ENCODE results near the gene DLX2. TPM values are rescaled to one million over a fixed set of nuclear protein-coding genes. Genes with fewer than 3 reads are reported as not detected.
"Not testable (repeated sequence)": the region's sequence is repeated elsewhere in the genome, so short reads cannot be mapped to it uniquely, and the experiment has no call there.

Gene DLX2
- total RNA-seq, 1 donor from 2014 or later: 2.9 TPM

DNA sequence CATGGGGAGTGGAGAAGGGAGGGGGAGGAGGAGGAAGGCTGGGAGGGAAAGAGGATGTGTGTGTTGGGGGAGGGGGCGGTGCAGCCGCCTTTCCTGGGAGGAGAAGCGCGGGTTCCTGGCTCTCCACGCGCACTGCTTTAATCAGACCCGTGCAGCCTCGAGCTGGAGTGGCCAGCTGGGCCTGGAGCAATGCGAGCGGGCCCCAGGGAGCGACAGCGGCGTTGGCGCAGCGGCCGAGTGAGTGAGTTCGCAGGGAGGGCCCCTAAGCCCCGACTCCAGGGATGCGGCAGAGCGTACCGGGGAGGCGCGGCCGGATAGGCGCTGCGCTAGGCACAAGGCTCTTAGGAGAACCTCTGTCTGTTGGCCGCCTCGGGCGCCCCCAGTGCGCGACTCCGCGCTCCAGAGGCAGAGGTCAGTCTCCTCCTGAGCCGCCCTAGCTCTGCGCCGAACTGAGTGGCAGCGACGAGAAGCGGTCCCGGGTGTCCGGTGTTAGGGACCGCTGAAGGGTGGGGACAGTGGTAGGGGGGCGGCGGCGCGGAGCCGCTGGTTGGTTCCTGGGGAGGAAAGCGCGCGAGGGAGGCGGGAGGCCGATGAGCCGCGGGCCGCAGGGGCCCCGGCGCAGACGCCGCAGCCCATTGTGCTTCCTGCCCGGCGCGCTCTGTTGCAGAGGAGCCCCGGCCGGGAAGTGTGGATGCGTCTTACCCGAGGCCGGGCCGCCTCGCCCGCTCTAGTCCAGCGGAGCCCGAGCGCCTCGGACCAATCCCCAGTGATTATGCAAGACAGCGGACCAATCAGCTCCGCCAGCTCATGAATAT, 17.8 kb downstream of the DLX2 start:
- DNase-seq (ENCODE audit: low spot score in 2 of 2) (peak; percentile 77 to 80), FAIRE-seq (no peak)

GRCh38 chr2:172084395-172084644, 18.4 kb downstream of the DLX2 start:
- peak; percentile 15 to 23 for DNase-seq (ENCODE audit: low spot score in 2 of 2)
- no peak for FAIRE-seq

DNA sequence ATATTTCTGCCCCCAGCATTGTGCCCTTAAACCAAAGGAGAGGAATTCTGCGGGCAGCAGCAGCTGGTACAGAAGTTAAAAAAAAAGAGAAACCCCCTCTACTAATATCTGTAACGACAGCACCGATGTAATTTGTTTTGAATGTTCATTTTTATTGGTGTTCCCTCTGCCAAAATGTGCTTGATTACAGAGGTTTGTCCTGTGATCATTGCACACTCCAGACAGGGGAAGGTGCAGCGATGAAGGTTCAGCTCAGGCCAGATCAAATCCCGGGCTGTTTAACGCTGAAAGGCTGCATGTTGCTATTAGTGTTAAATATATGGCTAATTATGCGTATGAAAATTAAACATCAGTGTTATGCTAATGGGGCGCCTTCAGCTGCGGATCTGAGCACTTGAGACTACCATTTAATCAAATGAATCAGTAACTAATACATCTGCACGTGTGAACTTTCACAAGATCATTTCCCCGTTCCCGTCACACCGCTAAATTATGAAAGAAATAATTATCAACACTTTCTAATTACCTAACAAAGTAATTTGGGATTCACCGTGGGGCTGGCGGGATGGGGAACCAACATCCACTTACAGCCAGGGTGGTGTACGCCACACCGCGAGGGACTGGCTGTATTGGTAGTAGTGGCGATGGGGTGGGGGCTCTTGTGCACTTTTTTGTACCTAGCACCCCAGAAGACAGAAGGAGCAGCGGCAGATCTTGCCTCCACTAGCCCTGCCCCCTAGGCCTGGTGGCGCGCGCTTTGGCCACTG, 18.9 kb downstream of the DLX2 start:
- FAIRE-seq (no peak), DNase-seq (ENCODE audit: low spot score in 2 of 2) (peak; percentile 7 to 24)

DNA sequence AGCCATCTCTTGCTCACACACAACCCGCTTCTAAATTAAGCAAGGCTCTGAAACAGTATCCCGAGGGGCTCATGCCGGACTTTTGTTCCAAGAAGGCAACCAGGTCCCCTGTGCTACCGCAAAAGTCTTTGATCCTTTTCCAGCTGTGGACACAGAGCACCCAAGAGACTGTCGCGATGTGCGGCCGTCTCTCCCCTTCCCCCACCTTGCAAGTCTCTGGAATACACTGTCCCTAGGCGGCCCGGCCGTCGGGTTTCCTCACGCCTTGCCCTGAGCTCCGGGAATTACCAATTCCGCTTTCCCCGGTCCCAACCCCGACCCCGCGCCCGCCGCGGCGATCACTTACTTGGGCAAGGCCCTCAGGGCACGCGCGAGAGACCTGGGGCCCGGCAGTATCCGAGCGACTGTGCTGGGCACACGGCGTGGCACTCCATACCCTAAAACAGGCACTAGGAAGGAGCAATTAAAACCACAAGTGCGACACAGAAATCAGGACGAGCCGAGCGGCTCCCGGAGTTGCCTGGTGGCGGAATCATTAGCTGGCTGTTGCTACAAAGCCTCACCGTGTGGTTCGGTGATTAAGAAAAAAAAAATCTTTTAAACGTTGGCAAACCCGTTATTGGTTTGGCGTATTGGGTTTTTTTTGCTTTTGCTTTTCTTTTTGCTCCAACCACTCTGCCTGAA, 19.6 kb downstream of the DLX2 start:
- DNase-seq (ENCODE audit: low spot score in 2 of 2) (peak; percentile 12 to 13), FAIRE-seq (no peak)

DNA sequence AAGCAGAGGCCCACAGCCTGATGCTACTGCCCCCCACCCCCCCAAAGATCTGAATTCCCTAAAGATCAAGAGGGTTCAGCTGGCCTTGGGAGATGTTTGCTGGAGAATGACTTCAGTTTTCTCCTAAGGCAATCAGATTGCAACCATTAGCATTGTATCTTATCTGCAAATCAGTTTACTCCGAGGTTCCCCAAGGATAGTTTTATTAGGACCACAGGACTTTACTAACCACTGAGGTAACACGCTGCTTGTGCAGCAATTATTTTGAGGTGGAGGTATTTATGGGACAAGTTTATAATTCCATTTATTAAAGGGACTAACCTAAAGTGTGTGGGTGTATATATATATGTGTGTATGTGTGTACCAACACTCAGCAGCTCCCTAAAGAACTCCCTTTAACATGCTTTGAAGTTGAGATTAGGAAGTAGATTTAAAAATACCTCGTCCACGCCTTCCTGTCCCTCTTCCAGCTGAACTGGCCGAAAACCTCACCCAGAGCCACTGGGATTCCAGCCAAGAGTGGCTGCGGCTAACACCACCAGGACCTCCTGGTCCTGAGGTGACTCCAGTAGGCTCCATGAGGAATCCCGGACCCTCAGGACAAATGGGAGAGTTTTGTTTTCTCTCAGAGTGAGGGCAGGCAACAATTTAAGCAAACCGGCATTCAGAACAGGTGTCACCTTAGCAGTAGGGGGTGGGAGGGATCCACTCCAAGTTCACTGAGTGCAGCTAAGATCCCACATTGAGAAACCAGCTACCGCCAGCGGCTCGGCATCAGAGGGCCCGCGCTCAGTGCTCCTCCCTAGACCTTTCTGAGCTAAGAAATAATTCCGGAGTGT, 20.4 kb downstream of the DLX2 start:
- peak; percentile 1 to 33 for DNase-seq (ENCODE audit: low spot score in 2 of 2)

DNA sequence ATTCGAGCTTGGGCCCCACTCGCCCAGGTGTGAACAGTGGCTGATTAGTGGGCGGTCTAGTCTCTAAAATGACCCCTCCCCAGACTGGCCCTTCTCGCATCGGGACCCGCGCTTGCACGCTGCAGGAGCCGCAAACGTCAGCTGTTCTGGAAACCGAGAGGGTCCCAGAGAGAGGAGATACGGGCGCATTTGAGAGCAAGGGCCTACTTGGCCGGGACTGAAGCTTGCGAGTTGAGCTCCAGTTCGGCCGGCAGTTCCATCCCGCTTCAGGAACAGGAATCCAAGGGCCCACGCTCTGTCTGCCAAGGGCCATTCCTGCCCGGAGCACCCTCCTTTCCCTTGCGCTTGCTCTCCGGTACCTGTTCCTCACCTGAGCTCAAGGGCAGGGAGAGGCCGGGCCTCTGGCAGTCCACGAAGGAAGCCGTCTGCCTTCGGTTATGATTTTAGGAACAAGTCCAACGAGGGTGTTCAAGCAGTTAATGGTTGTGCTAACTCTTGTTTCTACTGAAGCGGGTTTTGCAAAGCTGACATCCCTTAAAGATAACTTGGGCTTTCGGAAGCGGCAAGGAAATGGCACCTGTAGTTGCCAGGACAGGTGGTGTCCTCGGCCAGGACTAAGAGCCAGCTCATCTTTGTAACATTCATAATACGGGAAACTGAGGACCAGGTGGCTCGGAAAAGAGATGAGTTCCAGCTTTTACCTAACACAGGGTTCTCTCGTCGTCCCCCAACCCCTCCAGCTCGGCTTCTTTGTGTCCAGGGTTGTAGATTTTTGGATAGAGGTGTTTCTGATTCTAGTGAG, 21.3 kb downstream of the DLX2 start:
- FAIRE-seq (no peak), DNase-seq (ENCODE audit: low spot score in 2 of 2) (peak; percentile 10 to 12)

More for the DNA sequence above, 20.4 kb downstream of the DLX2 start:
- FAIRE-seq: no peak

DNA sequence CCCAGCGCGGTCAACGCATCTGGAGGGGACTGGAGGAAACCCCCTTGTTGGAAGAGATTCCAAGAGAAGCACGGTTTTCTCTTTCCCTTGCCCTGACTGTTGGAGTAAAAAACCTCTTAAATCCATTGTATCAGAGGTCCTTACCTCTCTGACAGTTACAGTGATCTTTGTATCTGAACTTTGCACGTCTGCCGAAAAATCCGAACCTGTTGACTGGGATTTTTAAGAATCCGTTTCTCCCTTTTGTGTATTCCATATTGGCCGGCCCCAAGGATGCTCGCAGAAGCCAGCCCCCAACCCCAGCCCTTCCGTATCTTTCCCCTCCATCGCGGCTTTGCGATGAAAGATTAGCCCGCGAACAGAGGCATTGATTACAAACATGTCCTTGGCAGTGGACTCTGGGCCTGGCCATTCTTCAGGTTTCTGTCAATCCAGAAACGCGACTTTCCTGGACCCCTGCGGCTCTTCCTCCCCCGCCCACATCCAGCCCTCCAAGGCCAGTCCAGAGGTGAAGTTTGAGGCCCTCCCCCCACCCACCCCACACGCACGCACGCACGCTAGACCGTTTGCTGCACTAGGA, 22.0 kb downstream of the DLX2 start:
- DNase-seq (ENCODE audit: low spot score in 2 of 2) (no peak), FAIRE-seq (no peak)

DNA sequence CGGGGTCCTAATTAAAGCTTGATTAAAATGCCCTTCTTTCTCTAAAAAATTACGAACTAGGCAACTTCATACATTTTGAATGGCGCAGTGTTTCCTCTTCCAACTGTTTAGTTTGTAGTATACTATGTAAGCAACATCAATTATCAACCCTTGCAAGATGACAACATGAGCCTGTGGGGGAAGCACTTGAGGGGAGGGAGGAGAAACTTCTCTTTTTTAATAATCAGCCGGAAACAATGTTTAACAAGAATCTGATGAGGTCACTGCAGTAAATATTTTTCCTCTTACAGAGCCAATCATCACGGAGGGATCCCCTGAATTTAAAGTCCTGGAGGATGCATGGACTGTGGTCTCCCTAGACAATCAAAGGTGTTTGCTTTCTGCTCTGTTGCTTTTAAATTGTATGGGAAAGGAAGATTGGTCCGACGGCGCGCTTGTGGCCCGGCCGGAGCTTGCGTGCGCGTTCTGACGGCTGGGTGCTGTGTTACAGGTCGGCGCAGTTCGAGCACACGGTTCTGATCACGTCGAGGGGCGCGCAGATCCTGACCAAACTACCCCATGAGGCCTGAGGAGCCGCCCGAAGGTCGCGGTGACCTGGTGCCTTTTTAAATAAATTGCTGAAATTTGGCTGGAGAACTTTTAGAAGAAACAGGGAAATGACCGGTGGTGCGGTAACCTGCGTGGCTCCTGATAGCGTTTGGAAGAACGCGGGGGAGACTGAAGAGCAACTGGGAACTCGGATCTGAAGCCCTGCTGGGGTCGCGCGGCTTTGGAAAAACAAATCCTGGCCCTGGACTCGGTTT, 22.7 kb downstream of the DLX2 start:
- DNase-seq (ENCODE audit: low spot score in 2 of 2) (no peak), FAIRE-seq (no peak)

DNA sequence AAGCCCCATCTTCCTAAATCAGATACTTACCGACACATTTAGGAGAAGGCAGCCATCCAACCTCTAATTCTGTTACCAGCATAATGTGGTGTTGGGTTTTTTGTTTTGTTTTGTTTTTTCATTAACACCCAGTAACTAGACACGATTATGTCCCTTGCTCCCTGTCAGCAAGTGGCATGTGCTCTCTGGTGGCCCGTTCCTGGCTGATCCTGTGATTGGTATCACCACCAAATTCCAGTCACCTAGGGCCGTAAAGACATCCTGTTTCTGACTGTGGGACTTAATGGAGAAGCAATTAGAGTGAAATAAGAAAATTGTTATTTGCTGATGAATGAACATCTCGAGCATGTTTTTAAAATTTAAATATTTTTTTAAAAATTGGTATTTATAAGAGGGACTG, 23.3 kb downstream of the DLX2 start:
- FAIRE-seq: no peak
- DNase-seq (ENCODE audit: low spot score in 2 of 2): no peak

DNA sequence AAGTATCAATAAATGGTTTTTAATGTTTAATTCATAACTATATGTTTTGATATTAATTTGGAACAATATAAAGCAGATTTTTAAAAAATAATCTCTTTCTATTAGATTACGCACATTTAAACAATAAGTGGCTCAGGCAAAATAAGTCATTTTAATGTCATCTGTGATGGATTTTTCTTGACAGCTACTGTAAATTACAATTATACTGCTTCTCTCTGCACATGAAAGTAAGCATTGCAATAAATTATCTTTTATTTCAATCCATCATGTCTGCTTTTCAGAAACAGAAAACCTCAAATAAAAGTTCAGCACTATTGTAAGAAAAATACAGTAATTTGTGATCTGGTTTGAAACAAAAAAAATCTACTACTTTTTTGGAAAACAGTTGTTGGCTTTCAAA, 28.4 kb downstream of the DLX2 start:
- FAIRE-seq: no peak
- DNase-seq (ENCODE audit: low spot score in 2 of 2): no peak

DNA sequence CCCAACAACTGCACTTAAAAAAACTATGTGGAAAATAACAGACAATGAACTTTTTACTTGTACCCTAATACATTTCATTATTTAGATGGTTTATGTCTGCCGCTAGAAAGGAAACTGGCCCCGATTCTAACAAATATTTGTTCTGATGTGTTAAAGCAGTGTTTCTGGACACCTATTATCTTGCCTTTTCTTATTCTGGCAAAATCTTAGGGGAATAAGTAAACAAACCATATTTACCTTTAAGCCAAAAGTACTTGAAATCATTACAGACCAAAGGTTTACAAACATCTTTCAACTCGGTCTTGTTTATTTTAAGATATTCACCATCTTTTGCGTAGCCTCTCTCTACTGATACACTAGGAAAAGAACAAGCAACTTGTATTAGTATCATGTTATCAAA, 29.2 kb downstream of the DLX2 start:
- no peak for DNase-seq (ENCODE audit: low spot score in 2 of 2)
- FAIRE-seq: no peak

GRCh38 chr2:172072706-172073105, 30.0 kb downstream of the DLX2 start:
- no peak for DNase-seq (ENCODE audit: low spot score in 2 of 2)
- FAIRE-seq: no peak

DNA sequence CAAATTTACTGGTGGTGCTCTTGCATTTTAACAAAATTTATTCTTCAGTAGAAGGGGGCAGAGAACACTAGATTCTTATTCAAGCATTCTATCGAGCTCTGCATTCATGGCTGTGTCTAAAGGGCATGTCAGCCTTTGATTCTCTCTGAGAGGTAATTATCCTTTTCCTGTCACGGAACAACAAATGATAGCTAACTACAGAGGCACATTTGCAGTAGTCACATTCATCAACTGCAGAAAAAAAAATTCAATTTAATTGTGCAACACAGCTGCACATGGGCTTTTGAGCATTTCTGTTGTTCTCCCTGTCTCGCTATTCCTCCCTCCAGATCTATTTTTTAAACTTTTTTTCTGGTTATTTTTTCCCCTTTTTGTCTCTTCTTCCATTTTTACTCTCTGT, 30.4 kb downstream of the DLX2 start:
- FAIRE-seq (no peak), DNase-seq (ENCODE audit: low spot score in 2 of 2) (no peak)

GRCh38 chr2:172070936-172071335, 31.8 kb downstream of the DLX2 start:
- FAIRE-seq (no peak), DNase-seq (ENCODE audit: low spot score in 2 of 2) (no peak)

GRCh38 chr2:172067905-172068304, 34.8 kb downstream of the DLX2 start:
- not testable (repeated sequence) for FAIRE-seq; DNase-seq (ENCODE audit: low spot score in 2 of 2)

- no peak for DNase-seq (ENCODE audit: low spot score in 2 of 2)
- FAIRE-seq: no peak
Observed at GRCh38 chr2:172066394-172066886, 36.3 kb downstream of the DLX2 start.

DNA sequence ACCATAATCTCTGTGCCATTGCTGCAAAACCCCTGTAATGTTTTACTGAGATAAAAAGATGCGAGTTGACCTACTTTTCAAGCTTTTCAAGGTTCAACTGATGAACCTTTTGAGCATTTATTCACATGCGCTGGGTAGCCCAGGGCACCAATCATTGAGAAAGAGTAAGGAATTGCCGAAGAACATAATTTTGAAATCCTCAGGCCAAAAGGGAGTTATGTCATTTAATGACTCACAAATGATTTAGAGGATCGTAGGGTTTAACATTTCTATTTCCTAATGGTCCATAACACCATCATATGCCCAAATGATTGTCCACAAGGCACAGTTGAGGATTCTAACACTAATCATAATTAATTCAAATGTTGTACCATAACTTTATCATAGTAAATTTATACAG, 37.6 kb downstream of the DLX2 start:
- DNase-seq (ENCODE audit: low spot score in 2 of 2) (no peak), FAIRE-seq (no peak)

GRCh38 chr2:172063446-172063845, 39.3 kb downstream of the DLX2 start:
- FAIRE-seq: no peak
- DNase-seq (ENCODE audit: low spot score in 2 of 2): no peak

Data from frontal cortex (tissue), 4 donors.